T-helper 9 cell (primary cell): ENCODE data around the gene METAP2.

Source experiments
- DNase-seq: peaks from one replicate; pipeline ENCODE4 v3.0.0-alpha.2; 2020

The METAP2 gene

GRCh38 chr12:95551913-95552516 lies 78.1 kb downstream of the METAP2 start:
- DNase-seq, result no peak

GRCh38 chr12:95553197-95553943 lies 79.4 kb downstream of the METAP2 start:
- no peak for DNase-seq

GRCh38 chr12:95554532-95555071 lies 80.7 kb downstream of the METAP2 start:
- no peak for DNase-seq

- no peak for DNase-seq
These were observed 83.7 kb downstream of the METAP2 start for GRCh38 chr12:95557625-95558024.
